Measurements from ENCODE around the gene A2M.
A peak's percentile ranks its signal among the peaks of the same experiment; 100 is the strongest.
"Not testable (repeated sequence)": the region's sequence is repeated elsewhere in the genome, so short reads cannot be mapped to it uniquely, and the experiment has no call there.

A2M gene

GRCh38 chr12:9115731-9116559, at the start of gene A2M:
TSS of gene A2M (minus strand) at chr12:9115919. CDS start at chr12:9115849, 70 bp downstream.
- FAIRE-seq = peak; percentile 51

GRCh38 chr12:9163392-9163791, 47.7 kb upstream of the A2M start:
- FAIRE-seq = no peak

- no peak for FAIRE-seq
These were observed 40.4 kb upstream of the A2M start for GRCh38 chr12:9156119-9156518.

- FAIRE-seq = no peak
These were observed 33.7 kb upstream of the A2M start for GRCh38 chr12:9149372-9149771.

- FAIRE-seq = no peak
These were observed 33.2 kb upstream of the A2M start for GRCh38 chr12:9148926-9149325.

GRCh38 chr12:9147461-9147860, 31.7 kb upstream of the A2M start:
- no peak for FAIRE-seq

GRCh38 chr12:9144730-9145106, 29.0 kb upstream of the A2M start:
- FAIRE-seq = no peak

- no peak for FAIRE-seq
These were observed 28.4 kb upstream of the A2M start for GRCh38 chr12:9143929-9144729.

- no peak for FAIRE-seq
These were observed 27.4 kb upstream of the A2M start for GRCh38 chr12:9143137-9143536.

GRCh38 chr12:9139588-9140290, 24.0 kb upstream of the A2M start:
- not testable (repeated sequence) for FAIRE-seq

GRCh38 chr12:9135903-9136310, 20.2 kb upstream of the A2M start:
- no peak for FAIRE-seq

GRCh38 chr12:9134981-9135628, 19.4 kb upstream of the A2M start:
- FAIRE-seq = no peak

- no peak for FAIRE-seq
These were observed 17.6 kb upstream of the A2M start for GRCh38 chr12:9133216-9133916.

- no peak for FAIRE-seq
These were observed 16.4 kb upstream of the A2M start for GRCh38 chr12:9132008-9132535.

- FAIRE-seq = no peak
These were observed 14.5 kb upstream of the A2M start for GRCh38 chr12:9130244-9130643.

GRCh38 chr12:9127936-9128663, 12.4 kb upstream of the A2M start:
- FAIRE-seq = no peak

GRCh38 chr12:9127484-9127883, 11.8 kb upstream of the A2M start:
- FAIRE-seq = no peak

GRCh38 chr12:9124383-9125031, 8.8 kb upstream of the A2M start:
- no peak for FAIRE-seq

- peak; percentile 65 for FAIRE-seq
These were observed 8.2 kb upstream of the A2M start for GRCh38 chr12:9123781-9124382.

- no peak for FAIRE-seq
These were observed 6.4 kb upstream of the A2M start for GRCh38 chr12:9122091-9122609.
